ENCODE measurements around the gene ARID1B. TPM values are rescaled to one million over a fixed set of nuclear protein-coding genes. Genes with fewer than 3 reads are reported as not detected.
A peak's percentile ranks its signal among the peaks of the same experiment; 100 is the strongest.

Gene ARID1B
- total RNA-seq, 1 experiment from 2014 or later: 24.2 TPM

GRCh38 chr6:156832231-156832647, 55.1 kb downstream of the ARID1B start:
- peak; percentile 32 for DNase-seq
- ATAC-seq: peak; percentile 19; the same call in 1 of the 2 replicates
- Histone ChIP-seq H4K20me1 (ENCODE audit: low read length) (0 out of 2 replicates have a peak, but pooled peaks cover 4% of the 10 kb centered on the region), H3K27ac (ENCODE audit: low read length) (no peak overlapping the region), H2AFZ (ENCODE audit: low read length) (no peak overlapping the region), H3K9me3 (ENCODE audit: low read length) (no peaks in the 10 kb centered on the region), H3K27me3 (ENCODE audit: low read length) (no peaks in the 10 kb centered on the region), H3K9me2 (replicated peaks; ENCODE audit: low read length) (no peaks in the 10 kb centered on the region), H3K4me3 (ENCODE audit: low read length) (no peak overlapping the region), H3K4me2 (ENCODE audit: low read length) (no peak overlapping the region), H3F3A (ENCODE audit: low read length, unreplicated experiment) (no peaks in the 10 kb centered on the region), H3K79me2 (ENCODE audit: low read length) (peaks cover 74% of the 10 kb centered on the region), H3K9ac (ENCODE audit: low read length) (no peak overlapping the region), H3K4me1 (ENCODE audit: insufficient read depth, low read length) (peaks cover 18% of the 10 kb centered on the region), H3K36me3 (ENCODE audit: low read depth, low read length) (no peaks in the 10 kb centered on the region; the same call in 1 of the 2 replicates)
- BruUV-seq (replicated peaks): no TSS peak
- intact Hi-C loops (cut with micrococcal nuclease): no loop called here
- ChIA-PET CTCF (no interaction called here), POLR2A (ENCODE audit: unreplicated experiment) (no interaction called here)
- TF ChIP-seq EZH2 (IDR thresholded peaks at IDR 0.05; ENCODE audit: low read length, unreplicated experiment) (no peak), EZH2phosphoT487 (IDR thresholded peaks at IDR 0.05; ENCODE audit: borderline replicate concordance, low read length) (no peak)

- ChIA-PET CTCF (no interaction called here), POLR2A (ENCODE audit: unreplicated experiment) (no interaction called here)
- Histone ChIP-seq H3F3A (ENCODE audit: low read length, unreplicated experiment) (no peaks in the 10 kb centered on the region), H3K4me2 (ENCODE audit: low read length) (no peak overlapping the region), H3K79me2 (ENCODE audit: low read length) (peaks cover 70% of the 10 kb centered on the region), H3K4me1 (ENCODE audit: insufficient read depth, low read length) (peaks cover 13% of the 10 kb centered on the region), H3K9me2 (replicated peaks; ENCODE audit: low read length) (no peaks in the 10 kb centered on the region), H3K9ac (ENCODE audit: low read length) (no peak overlapping the region), H3K4me3 (ENCODE audit: low read length) (no peak overlapping the region), H3K27ac (ENCODE audit: low read length) (no peak overlapping the region), H3K36me3 (ENCODE audit: low read depth, low read length) (no peaks in the 10 kb centered on the region; the same call in 1 of the 2 replicates), H3K9me3 (ENCODE audit: low read length) (no peaks in the 10 kb centered on the region), H2AFZ (ENCODE audit: low read length) (no peak overlapping the region), H3K27me3 (ENCODE audit: low read length) (no peaks in the 10 kb centered on the region), H4K20me1 (ENCODE audit: low read length) (0 out of 2 replicates have a peak, but pooled peaks cover 4% of the 10 kb centered on the region)
- ATAC-seq: no peak
- no TSS peak for BruUV-seq (replicated peaks)
- intact Hi-C loops (cut with micrococcal nuclease): no loop called here
- DNase-seq: no peak
- TF ChIP-seq CTCF (conservative IDR thresholded peaks at IDR 0.05; ENCODE audit: low read depth, low read length): no peak
Measured at GRCh38 chr6:156832669-156833068, 55.5 kb downstream of the ARID1B start.

- TF ChIP-seq EZH2 (IDR thresholded peaks at IDR 0.05; ENCODE audit: low read length, unreplicated experiment): no peak
- no peak for TF ChIP-seq CTCF (conservative IDR thresholded peaks at IDR 0.05; ENCODE audit: low read depth, low read length)
- no peak for TF ChIP-seq EZH2phosphoT487 (IDR thresholded peaks at IDR 0.05; ENCODE audit: borderline replicate concordance, low read length)
- Histone ChIP-seq H3F3A (ENCODE audit: low read length, unreplicated experiment) (no peaks in the 10 kb centered on the region), H3K4me3 (ENCODE audit: low read length) (no peak overlapping the region), H3K9me2 (replicated peaks; ENCODE audit: low read length) (no peaks in the 10 kb centered on the region), H3K4me1 (ENCODE audit: insufficient read depth, low read length) (peaks cover 4% of the 10 kb centered on the region), H3K27me3 (ENCODE audit: low read length) (no peaks in the 10 kb centered on the region), H4K20me1 (ENCODE audit: low read length) (0 out of 2 replicates have a peak, but pooled peaks cover 3% of the 10 kb centered on the region), H3K79me2 (ENCODE audit: low read length) (peaks cover 68% of the 10 kb centered on the region), H3K9ac (ENCODE audit: low read length) (no peak overlapping the region), H3K27ac (ENCODE audit: low read length) (no peak overlapping the region), H3K4me2 (ENCODE audit: low read length) (no peak overlapping the region), H3K9me3 (ENCODE audit: low read length) (no peaks in the 10 kb centered on the region), H3K36me3 (ENCODE audit: low read depth, low read length) (no peaks in the 10 kb centered on the region; the same call in 1 of the 2 replicates), H2AFZ (ENCODE audit: low read length) (no peak overlapping the region)
- BruUV-seq (replicated peaks): no TSS peak
- intact Hi-C loops (cut with micrococcal nuclease): no loop called here
- ATAC-seq (no peak), DNase-seq (no peak)
- ChIA-PET POLR2A (ENCODE audit: unreplicated experiment) (no interaction called here), CTCF (no interaction called here)
Measured at GRCh38 chr6:156833755-156834154, 56.6 kb downstream of the ARID1B start.
